ENCODE data around the gene TMC6.
"Not testable (repeated sequence)": the region's sequence is repeated elsewhere in the genome, so short reads cannot be mapped to it uniquely, and the experiment has no call there.

The TMC6 gene

GRCh38 chr17:78075011-78075410, 53.5 kb downstream of the TMC6 start:
- DNase-seq (ENCODE audit: low spot score) = no peak

GRCh38 chr17:78072961-78073360, 55.6 kb downstream of the TMC6 start:
- no peak for DNase-seq (ENCODE audit: low spot score)

DNA sequence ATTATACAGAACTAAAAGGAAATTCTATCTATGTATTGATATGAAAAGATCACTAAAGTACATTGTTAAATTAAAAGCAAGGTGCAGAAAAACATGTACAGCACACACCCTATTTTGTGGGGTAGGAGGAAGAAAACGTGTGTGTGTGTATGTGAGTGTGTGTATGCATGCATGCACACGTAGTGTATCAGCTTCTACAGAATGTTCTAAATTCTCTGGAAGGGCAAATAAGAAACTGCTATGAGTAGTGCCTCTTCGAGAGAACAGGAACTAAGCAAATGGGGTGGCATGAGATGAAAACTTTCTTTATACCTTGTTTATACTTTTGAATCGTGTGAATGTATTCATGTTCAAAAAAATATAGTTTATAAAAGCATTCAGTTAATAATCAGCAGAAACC, 58.9 kb downstream of the TMC6 start:
- DNase-seq (ENCODE audit: low spot score) = no peak

DNA sequence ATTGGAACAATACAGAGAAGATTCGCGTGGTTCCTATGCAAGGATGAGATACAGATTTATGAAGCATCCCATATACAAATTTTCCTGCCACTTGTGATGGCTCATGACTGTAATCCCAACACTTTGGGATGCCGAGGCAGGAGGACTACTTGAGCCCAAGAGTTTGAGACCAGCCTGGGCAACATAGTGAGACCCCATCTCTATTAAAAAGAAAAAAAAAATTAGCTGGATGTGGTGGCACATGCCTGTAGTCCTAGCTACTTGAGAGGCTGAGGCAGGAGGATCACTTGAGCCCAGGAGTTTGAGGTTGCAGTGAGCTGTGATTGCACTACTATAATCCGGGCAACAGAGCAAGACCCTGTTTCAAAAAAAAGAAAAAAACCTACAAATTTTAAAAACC, 61.6 kb downstream of the TMC6 start:
- DNase-seq (ENCODE audit: low spot score) = not testable (repeated sequence)

DNA sequence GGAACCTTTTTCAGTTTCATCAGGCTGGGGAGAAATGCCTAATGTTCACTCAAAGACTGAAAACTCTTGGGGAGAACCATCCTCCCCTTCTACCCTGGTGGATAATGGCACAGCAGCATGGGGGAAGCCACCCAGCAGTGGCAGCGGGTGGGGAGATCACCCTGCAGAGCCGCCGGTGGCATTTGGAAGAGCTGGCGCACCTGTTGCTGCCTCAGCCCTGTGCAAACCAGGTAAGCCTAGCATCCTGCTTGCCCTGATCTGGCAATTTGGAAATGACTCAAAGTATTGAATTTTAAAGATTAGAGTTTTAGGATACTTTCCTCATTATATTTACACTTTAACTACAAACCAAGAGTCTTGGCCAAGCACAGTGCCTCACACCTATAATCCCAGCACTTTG, 63.8 kb downstream of the TMC6 start:
- no peak for DNase-seq (ENCODE audit: low spot score)

- no peak for DNase-seq (ENCODE audit: low spot score)
These were observed 65.1 kb downstream of the TMC6 start for GRCh38 chr17:78063489-78063888.

GRCh38 chr17:78062596-78062995, 66.0 kb downstream of the TMC6 start:
- no peak for DNase-seq (ENCODE audit: low spot score)

Measured in RKO (cell line).